CD4-positive, alpha-beta memory T cell (primary cell): ENCODE results near the gene DYNC2LI1. TPM values are rescaled to one million over a fixed set of nuclear protein-coding genes. Genes with fewer than 3 reads are reported as not detected.

ENCODE experiments used
- CTCF ChIA-PET: fragments of 350-600 bp; sonication (Branson Sonifier 250); formaldehyde crosslinking; loops from one replicate; lab custom pipeline; 2021; ENCODE audit warnings: inconsistent platforms; ENCODE audit not compliant: partially characterized antibody; lab: Charles Lee
- POLR2A ChIA-PET: fragments of 350-600 bp; sonication (Branson Sonifier 250); formaldehyde crosslinking; loops from one replicate; lab custom pipeline; 2021; ENCODE audit not compliant: partially characterized antibody; lab: Charles Lee
- DNase-seq, 5 donors: peaks; one replicate each; pipeline versions ENCODE4 v3.0.0 to v3.0.0-alpha.2; 2020 to 2022; ENCODE audit warnings: mixed read lengths in 1 of 5
- H3K27ac ChIP-seq: one replicate; pipeline ENCODE4 v1.7.0; 2013; ENCODE audit warnings: low read depth, low read length
- H3K27me3 ChIP-seq: 2 replicates; pipeline ENCODE4 v1.7.0; 2013; ENCODE audit warnings: mild to moderate bottlenecking, low read length, moderate library complexity; ENCODE audit not compliant: insufficient read depth
- H3K36me3 ChIP-seq: 2 replicates; pipeline ENCODE4 v1.7.0; 2013; ENCODE audit warnings: mild to moderate bottlenecking, low read length, moderate library complexity; ENCODE audit not compliant: insufficient read depth
- H3K4me1 ChIP-seq: 2 replicates; pipeline ENCODE4 v1.7.0; 2013; ENCODE audit warnings: mild to moderate bottlenecking, low read length, moderate library complexity; ENCODE audit not compliant: insufficient read depth
- H3K4me3 ChIP-seq, 2 donors: one replicate each; pipeline ENCODE4 v1.7.0; 2013; ENCODE audit warnings: low read length in 2 of 2, mild to moderate bottlenecking in 1 of 2
- H3K9me3 ChIP-seq, 2 donors: one replicate each; pipeline ENCODE4 v1.7.0; 2013; ENCODE audit warnings: low read length in 2 of 2, control low read depth in 1 of 2; ENCODE audit not compliant: control insufficient read depth in 1 of 2
- H3K27ac Mint-ChIP-seq, 7 donors: one replicate each; pipeline ENCODE4 v1.8.0; 2020 to 2021; ENCODE audit warnings: mixed read lengths in 7 of 7, mild to moderate bottlenecking in 6 of 7, inconsistent platforms in 3 of 7, moderate library complexity in 3 of 7
- H3K27me3 Mint-ChIP-seq, 2 donors: one replicate each; pipeline ENCODE4 v1.8.0; 2020 to 2021; ENCODE audit warnings: mixed read lengths in 2 of 2
- H3K36me3 Mint-ChIP-seq, 2 donors: one replicate each; pipeline ENCODE4 v1.8.0; 2020 to 2021; ENCODE audit warnings: mixed read lengths in 2 of 2, inconsistent platforms in 1 of 2, mild to moderate bottlenecking in 1 of 2
- H3K4me1 Mint-ChIP-seq, 4 donors: one replicate each; pipeline ENCODE4 v1.8.0; 2020 to 2021; ENCODE audit warnings: mixed read lengths in 4 of 4, mild to moderate bottlenecking in 1 of 4
- H3K4me3 Mint-ChIP-seq, 8 donors: one replicate each; pipeline ENCODE4 v1.8.0; 2020 to 2021; ENCODE audit warnings: mixed read lengths in 8 of 8, mild to moderate bottlenecking in 7 of 8, moderate library complexity in 6 of 8, inconsistent platforms in 3 of 8
- H3K9me3 Mint-ChIP-seq, 8 donors: one replicate each; pipeline ENCODE4 v1.8.0; 2020 to 2021; ENCODE audit warnings: mixed read lengths in 8 of 8, mild to moderate bottlenecking in 5 of 8, inconsistent platforms in 3 of 8, moderate library complexity in 1 of 8
- intact Hi-C: fragments of 100-400 bp; cut with micrococcal nuclease; formaldehyde crosslinking; loops from one replicate; pipeline ENCODE4 v1.15.1; 2023
- polyA plus RNA-seq, 2 donors: library from polyadenylated mRNA; unstranded; fragments of 300-500 nt; fragmentation: Illumina TruSeq; gene quantifications; one replicate each; pipeline ENCODE4 v1.2.3, GENCODE V29; 2021
- total RNA-seq, 2 experiments: library from RNA; stranded (reverse); gene quantifications; one replicate each; pipeline ENCODE4 v1.2.3, GENCODE V29; 2021

DYNC2LI1 gene
- total and polyA plus RNA-seq, 4 experiments from 2014 or later = 2.9 to 7.1 (median 4.5) TPM

DNA sequence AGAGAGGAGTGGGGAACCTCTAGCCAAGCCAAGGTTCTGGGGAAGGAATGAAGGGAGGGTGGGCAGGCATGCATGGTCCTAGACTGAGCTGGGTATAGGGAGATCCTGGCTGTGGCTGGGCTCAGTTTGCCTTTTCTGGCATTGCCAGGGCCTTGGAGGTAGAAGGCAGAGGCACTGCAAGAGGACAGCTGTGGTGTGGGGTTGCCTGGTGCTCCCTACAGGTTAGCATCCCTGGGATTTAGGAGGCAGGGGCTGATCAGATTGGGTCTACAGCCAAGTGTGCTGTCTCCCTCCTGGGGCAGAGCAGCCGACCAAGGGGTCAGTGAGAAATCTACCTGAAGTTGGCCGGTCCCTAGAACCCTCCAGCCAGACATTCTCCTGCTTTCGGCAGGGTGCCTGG lies 80.8 kb downstream of the DYNC2LI1 start:
- Mint-ChIP-seq H3K4me3 (no peak overlapping the region), H3K4me1 (no peaks in the 10 kb centered on the region), H3K27ac (no peak overlapping the region), H3K9me3 (no peaks in the 10 kb centered on the region), H3K27me3 (peaks cover 25 to 30% of the 10 kb centered on the region in 2 donors), H3K36me3 (no peaks in the 10 kb centered on the region)
- Histone ChIP-seq H3K27me3 (no peaks in the 10 kb centered on the region), H3K9me3 (no peaks in the 10 kb centered on the region), H3K27ac (no peak overlapping the region), H3K4me1 (no peaks in the 10 kb centered on the region), H3K36me3 (no peaks in the 10 kb centered on the region), H3K4me3 (no peak overlapping the region)
- POLR2A ChIA-PET = no interaction called here
- CTCF ChIA-PET = no interaction called here
- intact Hi-C loops = no loop called here
- no peak for DNase-seq

DNA sequence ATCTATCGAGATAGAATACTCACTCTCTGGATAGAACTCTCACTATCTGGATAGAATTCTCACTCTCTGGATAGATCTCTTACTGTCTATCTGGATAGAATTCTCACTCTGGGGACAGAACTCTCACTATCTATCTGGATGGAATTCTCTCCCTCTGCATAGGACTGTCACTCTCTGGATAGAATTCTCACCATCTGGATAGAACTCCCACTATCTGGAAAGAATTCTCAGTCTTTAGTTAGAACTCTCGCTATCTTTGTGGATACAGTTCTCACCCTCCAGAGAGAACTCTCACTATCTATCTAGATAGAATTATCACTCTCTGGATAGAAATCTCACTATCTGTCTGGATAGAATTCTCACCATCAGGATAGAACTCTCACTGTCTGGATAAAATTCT lies 81.5 kb downstream of the DYNC2LI1 start:
- intact Hi-C loops = no loop called here
- Mint-ChIP-seq H3K4me1 (no peaks in the 10 kb centered on the region), H3K4me3 (no peak overlapping the region), H3K27ac (no peak overlapping the region), H3K27me3 (peaks cover 25 to 32% of the 10 kb centered on the region in 2 donors), H3K9me3 (no peaks in the 10 kb centered on the region), H3K36me3 (no peaks in the 10 kb centered on the region)
- Histone ChIP-seq H3K4me1 (no peaks in the 10 kb centered on the region), H3K4me3 (no peak overlapping the region), H3K36me3 (no peaks in the 10 kb centered on the region), H3K27me3 (no peaks in the 10 kb centered on the region), H3K27ac (no peak overlapping the region), H3K9me3 (no peaks in the 10 kb centered on the region)
- POLR2A ChIA-PET = no interaction called here
- CTCF ChIA-PET = no interaction called here
- DNase-seq = no peak

Other genes starting within 250 kb of the DYNC2LI1 start
- 10 to 100 TPM; 42.1 to 44.8 TPM for gene THADA, start 178.0 kb upstream of the DYNC2LI1 start, total RNA-seq
- 10 to 100 TPM; 20.3 to 23.4 TPM for gene THADA, start 178.0 kb upstream of the DYNC2LI1 start, polyA plus RNA-seq
- gene PLEKHH2, start 136.8 kb upstream of the DYNC2LI1 start, total RNA-seq = 1 to 10 TPM; 1.2 TPM
- not detected for gene PLEKHH2, start 136.8 kb upstream of the DYNC2LI1 start, polyA plus RNA-seq
- not detected for gene C1GALT1C1L, start 97.6 kb upstream of the DYNC2LI1 start, total RNA-seq
- gene C1GALT1C1L, start 97.6 kb upstream of the DYNC2LI1 start, polyA plus RNA-seq = not detected
- gene ABCG5, start 64.8 kb downstream of the DYNC2LI1 start, total RNA-seq = not detected
- gene ABCG5, start 64.8 kb downstream of the DYNC2LI1 start, polyA plus RNA-seq = not detected
- not detected for gene ABCG8, start 64.9 kb downstream of the DYNC2LI1 start, total RNA-seq
- under 1 TPM in 1 of 2 donors, not detected in 1; 0.10 TPM for gene ABCG8, start 64.9 kb downstream of the DYNC2LI1 start, polyA plus RNA-seq
- 10 to 100 TPM; 61.5 to 65.3 TPM for gene LRPPRC, start 221.9 kb downstream of the DYNC2LI1 start, total RNA-seq
- gene LRPPRC, start 221.9 kb downstream of the DYNC2LI1 start, polyA plus RNA-seq = 10 to 100 TPM; 41.0 to 43.9 TPM